Smooth muscle cell (in vitro differentiated cells): ENCODE measurements around the gene ACKR3. TPM values are rescaled to one million over a fixed set of nuclear protein-coding genes. Genes with fewer than 3 reads are reported as not detected.

ENCODE experiments used
- DNase-seq: peaks from one replicate; lab custom pipeline; 2025; ENCODE audit not compliant: unreplicated experiment; lab: John Stamatoyannopoulos, UW
- H2AFZ ChIP-seq: fragments of 200-600 bp; sonication (generic); 2 replicates; pipeline ENCODE4 v1.6.0; 2016; ENCODE audit warnings: antibody characterized with exemption, low read depth, mild to moderate bottlenecking
- H3F3A ChIP-seq: fragments of 200-600 bp; sonication (generic); 2 replicates; pipeline ENCODE4 v1.6.0; 2017; ENCODE audit warnings: antibody characterized with exemption, low read depth
- H3K27ac ChIP-seq: fragments of 200-600 bp; sonication (generic); 2 replicates; pipeline ENCODE4 v1.5.1; 2016; ENCODE audit warnings: low read depth, mild to moderate bottlenecking
- H3K27me3 ChIP-seq: fragments of 200-600 bp; sonication (generic); 2 replicates; pipeline ENCODE4 v1.6.1; 2016; ENCODE audit warnings: low read depth, mild to moderate bottlenecking
- H3K36me3 ChIP-seq: fragments of 200-600 bp; sonication (generic); 2 replicates; pipeline ENCODE4 v1.5.1; 2016; ENCODE audit warnings: low read depth
- H3K4me1 ChIP-seq: fragments of 200-600 bp; sonication (generic); 2 replicates; pipeline ENCODE4 v1.5.1; 2016; ENCODE audit warnings: low read depth
- H3K4me2 ChIP-seq: fragments of 200-600 bp; sonication (generic); 2 replicates; pipeline ENCODE4 v1.6.0; 2016; ENCODE audit warnings: mild to moderate bottlenecking
- H3K4me3 ChIP-seq: fragments of 200-600 bp; sonication (generic); 2 replicates; pipeline ENCODE4 v1.5.1; 2016; ENCODE audit warnings: mild to moderate bottlenecking
- H3K79me2 ChIP-seq: fragments of 200-600 bp; sonication (generic); 2 replicates; pipeline ENCODE4 v1.6.0; 2016; ENCODE audit warnings: low read depth, mild to moderate bottlenecking
- H3K9ac ChIP-seq: fragments of 200-600 bp; sonication (generic); 2 replicates; pipeline ENCODE4 v1.6.0; 2016; ENCODE audit warnings: low read depth
- H3K9me3 ChIP-seq: fragments of 200-600 bp; sonication (generic); replicated peaks from 2 replicates; pipeline ENCODE4 v1.5.1; 2016; ENCODE audit warnings: low read depth
- H4K20me1 ChIP-seq: fragments of 200-600 bp; sonication (generic); 2 replicates; pipeline ENCODE4 v1.6.0; 2016; ENCODE audit warnings: low read depth
- CTCF ChIP-seq: fragments of 200-600 bp; sonication (generic); IDR thresholded peaks from 2 replicates; pipeline ENCODE4 v1.5.1; 2017; ENCODE audit warnings: borderline replicate concordance, mild to moderate bottlenecking, antibody characterized with exemption; ENCODE audit not compliant: insufficient read depth, poor library complexity, severe bottlenecking
- WGBS: methylation state at CpG from one replicate; pipeline ENCODE4 v1.1.7; 2016; ENCODE audit warnings: low lambda C conversion rate; 5-methylcytosine and 5-hydroxymethylcytosine counted together
- polyA plus RNA-seq: library from polyadenylated mRNA; unstranded; fragments of >200 nt; fragmentation: Nextera tagmentation; extraction: Ambion mirVana; gene quantifications from 2 replicates; pipeline ENCODE4 v1.2.1, GENCODE V29; 2016
- total RNA-seq: library from RNA; depleted of rRNA; stranded (reverse); fragments of >200 nt; gene quantifications from 2 replicates; pipeline ENCODE4 v1.2.3, GENCODE V29; 2014

ACKR3 gene
- total and polyA plus RNA-seq, 2 experiments from 2014 or later, result 44.6 to 72.5 TPM

- H3K36me3 ChIP-seq, result no peaks in the 10 kb centered on the region
- no peaks in the 10 kb centered on the region for H3F3A ChIP-seq
- H3K9me3 ChIP-seq, result no peaks in the 10 kb centered on the region
- TF ChIP-seq CTCF, result no peak
- H3K4me1 ChIP-seq, result peaks cover 8% of the 10 kb centered on the region
- H2AFZ ChIP-seq, result no peak overlapping the region
- no peaks in the 10 kb centered on the region for H3K27me3 ChIP-seq
- H3K79me2 ChIP-seq, result no peaks in the 10 kb centered on the region
- no peaks in the 10 kb centered on the region for H4K20me1 ChIP-seq
- no peak for DNase-seq
- H3K9ac ChIP-seq, result no peak overlapping the region
- H3K4me3 ChIP-seq, result no peak overlapping the region
- H3K27ac ChIP-seq, result no peak overlapping the region
- no peak overlapping the region for H3K4me2 ChIP-seq
- 85% methylated on average over 6 of the region's 6 CpGs for WGBS
These were observed 32.8 kb upstream of the ACKR3 start for GRCh38 chr2:236536727-236537398.

GRCh38 chr2:236538242-236538641, 31.4 kb upstream of the ACKR3 start:
- H3K9ac ChIP-seq, result no peak overlapping the region
- no peaks in the 10 kb centered on the region for H3K9me3 ChIP-seq
- H3K4me1 ChIP-seq, result peaks cover 8% of the 10 kb centered on the region
- no peaks in the 10 kb centered on the region for H3K36me3 ChIP-seq
- H2AFZ ChIP-seq, result no peak overlapping the region
- no peaks in the 10 kb centered on the region for H3F3A ChIP-seq
- no peak overlapping the region for H3K4me3 ChIP-seq
- H3K27ac ChIP-seq, result no peak overlapping the region
- WGBS, result 75% methylated on average over 5 of the region's 5 CpGs
- H3K27me3 ChIP-seq, result no peaks in the 10 kb centered on the region
- no peaks in the 10 kb centered on the region for H4K20me1 ChIP-seq
- TF ChIP-seq CTCF, result no peak
- H3K4me2 ChIP-seq, result no peak overlapping the region
- DNase-seq, result no peak
- H3K79me2 ChIP-seq, result no peaks in the 10 kb centered on the region

- peaks cover 8% of the 10 kb centered on the region for H3K4me1 ChIP-seq
- no peak overlapping the region for H3K9ac ChIP-seq
- no peaks in the 10 kb centered on the region for H3K36me3 ChIP-seq
- H3F3A ChIP-seq, result no peaks in the 10 kb centered on the region
- H2AFZ ChIP-seq, result no peak overlapping the region
- no peak overlapping the region for H3K27ac ChIP-seq
- no peaks in the 10 kb centered on the region for H3K27me3 ChIP-seq
- H3K4me2 ChIP-seq, result peak overlapping the region; percentile 48
- no peaks in the 10 kb centered on the region for H3K79me2 ChIP-seq
- H3K9me3 ChIP-seq, result no peaks in the 10 kb centered on the region
- DNase-seq, result no peak
- TF ChIP-seq CTCF, result no peak
- WGBS, result 53% methylated on average over 4 of the region's 4 CpGs
- no peaks in the 10 kb centered on the region for H4K20me1 ChIP-seq
- H3K4me3 ChIP-seq, result no peak overlapping the region
These were observed 28.5 kb upstream of the ACKR3 start for GRCh38 chr2:236541008-236541562.

GRCh38 chr2:236544362-236544761, 25.3 kb upstream of the ACKR3 start:
- 92% methylated on average over 13 of the region's 13 CpGs for WGBS
- peaks cover 5% of the 10 kb centered on the region for H3F3A ChIP-seq

More at GRCh38 chr2:236544362-236544761, 25.3 kb upstream of the ACKR3 start:
- Histone ChIP-seq H3K27me3 (no peaks in the 10 kb centered on the region), H4K20me1 (no peaks in the 10 kb centered on the region), H2AFZ (no peak overlapping the region), H3K27ac (no peak overlapping the region), H3K4me3 (no peak overlapping the region), H3K4me2 (no peak overlapping the region), H3K9ac (no peak overlapping the region), H3K79me2 (no peaks in the 10 kb centered on the region), H3K36me3 (no peaks in the 10 kb centered on the region), H3K4me1 (peaks cover 8% of the 10 kb centered on the region), H3K9me3 (no peaks in the 10 kb centered on the region)
- no peak for DNase-seq
- TF ChIP-seq CTCF, result no peak
